ENCODE data around the gene FEN1.

FEN1 gene

DNA sequence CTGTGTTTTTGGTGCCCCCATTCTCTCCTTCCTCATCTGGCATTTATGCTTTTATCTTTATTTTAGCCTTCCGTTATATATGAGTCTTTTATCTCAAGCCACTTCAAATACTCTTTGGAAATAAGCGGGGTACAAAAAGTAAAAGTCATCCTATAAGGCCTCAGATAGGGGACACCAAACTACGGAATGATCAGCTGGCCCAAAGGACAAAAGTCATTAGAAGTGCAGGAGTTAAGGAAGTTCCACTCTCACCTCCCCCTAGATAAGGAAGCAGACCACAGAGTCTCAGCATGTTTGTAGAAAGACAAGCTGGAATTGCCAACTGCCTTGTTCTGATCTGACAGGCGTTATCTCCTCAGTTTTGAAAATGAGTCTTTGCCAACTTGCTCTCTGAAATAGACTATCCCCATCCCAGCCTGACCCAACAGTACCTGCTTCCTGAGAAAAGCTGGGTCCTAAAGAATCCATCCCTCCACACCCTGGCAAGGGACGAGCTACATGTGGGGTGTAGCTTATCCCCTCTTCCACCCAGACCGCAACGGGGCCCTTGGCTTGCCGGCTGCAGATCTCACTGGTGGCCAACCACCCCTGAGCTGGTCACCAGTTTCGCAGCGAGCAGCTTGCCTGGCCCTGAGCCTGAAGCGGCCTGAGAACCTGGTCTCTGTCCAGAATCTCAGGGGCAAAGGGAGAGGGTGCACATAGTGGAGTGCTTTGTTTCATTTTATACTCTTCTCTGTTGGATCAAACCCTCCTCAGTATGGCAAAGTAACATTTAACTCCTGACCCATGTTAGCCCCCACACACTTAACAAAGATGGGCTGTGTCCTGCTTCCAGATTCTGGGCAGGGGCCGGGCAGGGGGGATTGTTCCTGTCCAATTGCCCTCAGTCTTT is 49.2 kb downstream of the FEN1 start:
- POLR2A ChIA-PET: no interaction called here
- TF ChIP-seq, protein P1, sequence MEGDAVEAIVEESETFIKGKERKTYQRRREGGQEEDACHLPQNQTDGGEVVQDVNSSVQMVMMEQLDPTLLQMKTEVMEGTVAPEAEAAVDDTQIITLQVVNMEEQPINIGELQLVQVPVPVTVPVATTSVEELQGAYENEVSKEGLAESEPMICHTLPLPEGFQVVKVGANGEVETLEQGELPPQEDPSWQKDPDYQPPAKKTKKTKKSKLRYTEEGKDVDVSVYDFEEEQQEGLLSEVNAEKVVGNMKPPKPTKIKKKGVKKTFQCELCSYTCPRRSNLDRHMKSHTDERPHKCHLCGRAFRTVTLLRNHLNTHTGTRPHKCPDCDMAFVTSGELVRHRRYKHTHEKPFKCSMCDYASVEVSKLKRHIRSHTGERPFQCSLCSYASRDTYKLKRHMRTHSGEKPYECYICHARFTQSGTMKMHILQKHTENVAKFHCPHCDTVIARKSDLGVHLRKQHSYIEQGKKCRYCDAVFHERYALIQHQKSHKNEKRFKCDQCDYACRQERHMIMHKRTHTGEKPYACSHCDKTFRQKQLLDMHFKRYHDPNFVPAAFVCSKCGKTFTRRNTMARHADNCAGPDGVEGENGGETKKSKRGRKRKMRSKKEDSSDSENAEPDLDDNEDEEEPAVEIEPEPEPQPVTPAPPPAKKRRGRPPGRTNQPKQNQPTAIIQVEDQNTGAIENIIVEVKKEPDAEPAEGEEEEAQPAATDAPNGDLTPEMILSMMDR (IDR thresholded peaks at IDR 0.05; ENCODE audit: control extremely low read depth, extremely low read depth, low read depth, missing control alignments): no peak
- DNase-seq (ENCODE audit: extremely low spot score): no peak
- CTCF ChIA-PET: interaction anchor here (0.7 to 1.9 kb wide), 5 partner anchors 11 to 104 kb away, joined by 3 to 6 read pairs (median 4); no protein-coding TSS in a partner anchor

- POLR2A ChIA-PET: no interaction called here
- DNase-seq (ENCODE audit: extremely low spot score): no peak
- CTCF ChIA-PET: interaction anchor here (0.9 kb wide), 1 partner anchor 11 kb away, joined by 5 read pairs; no protein-coding TSS in a partner anchor
- TF ChIP-seq, protein P1 (IDR thresholded peaks at IDR 0.05; ENCODE audit: control extremely low read depth, extremely low read depth, low read depth, missing control alignments): no peak
These were observed 49.8 kb downstream of the FEN1 start for GRCh38 chr11:61842528-61842820.

DNA sequence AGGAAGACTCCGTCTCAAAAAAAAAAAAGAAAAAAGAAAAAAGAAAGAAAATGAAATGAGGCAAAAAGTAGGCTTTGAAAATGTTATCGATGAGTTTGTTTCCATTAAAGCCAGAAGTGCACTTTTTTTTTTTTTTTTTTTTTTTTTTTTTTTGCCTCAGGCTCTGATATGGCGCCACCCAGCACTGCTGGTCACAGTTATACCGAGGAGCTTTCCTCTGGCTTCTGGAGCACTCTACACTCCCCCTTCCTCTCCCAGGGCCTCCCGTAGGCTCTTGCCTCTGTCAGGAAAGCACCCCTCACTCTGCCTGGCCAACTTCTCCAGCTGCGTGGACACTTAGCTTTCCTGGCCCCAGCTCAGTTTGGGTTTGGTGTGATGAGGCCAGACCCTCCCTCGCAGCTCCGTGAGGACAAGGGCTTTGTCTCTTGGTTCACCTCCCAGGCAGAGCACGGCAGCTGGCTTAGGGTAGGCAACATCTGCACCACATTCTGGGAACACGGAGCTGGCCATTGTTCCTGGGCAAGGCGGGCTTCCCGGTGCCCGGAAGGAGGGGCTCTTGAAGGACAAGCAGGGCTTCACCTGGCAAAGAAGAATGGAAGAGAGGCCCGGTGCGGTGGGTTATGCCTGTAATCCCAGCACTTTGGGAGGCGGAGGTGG is 52.3 kb downstream of the FEN1 start:
- ChIA-PET POLR2A (no interaction called here), CTCF (interaction anchor here (1.2 to 1.7 kb wide), 2 partner anchors 26 to 47 kb away, joined by 3 to 4 read pairs; no protein-coding TSS in a partner anchor)
- TF ChIP-seq, protein P1 (IDR thresholded peaks at IDR 0.05; ENCODE audit: control extremely low read depth, extremely low read depth, low read depth, missing control alignments): no peak
- DNase-seq (ENCODE audit: extremely low spot score): no peak

DNA sequence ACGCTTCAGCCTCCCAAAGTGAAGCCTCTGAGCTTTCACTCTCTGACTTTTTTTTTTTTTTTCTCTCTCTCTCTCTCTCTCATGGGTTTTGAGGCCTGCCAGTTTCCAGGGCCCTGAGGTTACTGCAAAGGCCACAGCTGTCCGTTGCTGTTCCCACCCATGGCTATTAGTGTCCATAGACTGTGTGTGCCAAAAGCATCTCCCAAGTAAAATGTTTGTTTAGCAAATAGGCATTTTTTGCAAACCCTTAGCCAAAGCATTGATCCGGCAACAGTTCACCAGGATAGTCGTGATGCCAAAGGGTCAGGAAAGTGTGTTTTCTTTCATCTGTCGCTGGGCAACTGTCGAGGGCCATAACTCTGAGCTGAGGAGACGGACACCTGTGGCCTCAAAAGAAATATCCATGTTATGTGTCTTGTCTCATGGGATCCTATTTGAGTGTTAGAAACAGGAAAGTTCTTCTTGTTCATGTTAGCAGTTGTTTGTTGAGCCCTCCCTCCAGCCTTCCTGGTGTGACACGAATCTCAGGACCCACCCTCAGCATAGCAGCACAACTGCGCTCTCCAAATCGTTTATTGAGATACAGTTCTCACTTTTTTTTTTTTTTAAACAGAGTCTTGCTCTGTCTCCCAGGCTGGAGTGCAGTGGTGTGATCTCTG is 53.8 kb downstream of the FEN1 start:
- DNase-seq (ENCODE audit: extremely low spot score): no peak
- CTCF ChIA-PET: interaction anchor here (0.8 to 1.7 kb wide), 2 partner anchors 49 to 52 kb away, joined by 3 to 4 read pairs; no protein-coding TSS in a partner anchor
- POLR2A ChIA-PET: no interaction called here
- TF ChIP-seq, protein P1 (IDR thresholded peaks at IDR 0.05; ENCODE audit: control extremely low read depth, extremely low read depth, low read depth, missing control alignments): no peak

Data from GM10248 (cell line).